Measurements from ENCODE around the gene SUGCT. TPM values are rescaled to one million over a fixed set of nuclear protein-coding genes. Genes with fewer than 3 reads are reported as not detected.

SUGCT gene
- total RNA-seq, 1 experiment from 2014 or later = 6.6 TPM

DNA sequence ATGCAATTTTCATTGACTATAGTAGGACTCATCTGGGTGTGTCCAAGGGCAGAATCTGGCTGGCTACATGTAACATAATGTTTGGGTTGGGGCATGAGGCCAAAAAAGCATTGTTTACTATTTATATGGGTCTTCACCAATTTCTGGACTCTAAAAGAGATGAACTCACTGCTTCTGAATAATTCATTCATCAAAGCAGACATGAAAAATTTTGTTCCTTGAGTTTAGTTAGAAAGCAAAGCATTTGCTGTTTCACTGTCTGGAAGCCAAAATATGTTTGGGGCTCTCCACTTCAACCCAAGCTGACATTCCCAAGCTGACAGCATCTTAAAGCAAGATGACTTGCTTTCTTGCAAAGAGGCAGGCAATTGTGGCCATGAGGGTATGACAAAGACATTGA, 670.6 kb downstream of the SUGCT start:
- DNase-seq (ENCODE audit: low read depth) = no peak

DNA sequence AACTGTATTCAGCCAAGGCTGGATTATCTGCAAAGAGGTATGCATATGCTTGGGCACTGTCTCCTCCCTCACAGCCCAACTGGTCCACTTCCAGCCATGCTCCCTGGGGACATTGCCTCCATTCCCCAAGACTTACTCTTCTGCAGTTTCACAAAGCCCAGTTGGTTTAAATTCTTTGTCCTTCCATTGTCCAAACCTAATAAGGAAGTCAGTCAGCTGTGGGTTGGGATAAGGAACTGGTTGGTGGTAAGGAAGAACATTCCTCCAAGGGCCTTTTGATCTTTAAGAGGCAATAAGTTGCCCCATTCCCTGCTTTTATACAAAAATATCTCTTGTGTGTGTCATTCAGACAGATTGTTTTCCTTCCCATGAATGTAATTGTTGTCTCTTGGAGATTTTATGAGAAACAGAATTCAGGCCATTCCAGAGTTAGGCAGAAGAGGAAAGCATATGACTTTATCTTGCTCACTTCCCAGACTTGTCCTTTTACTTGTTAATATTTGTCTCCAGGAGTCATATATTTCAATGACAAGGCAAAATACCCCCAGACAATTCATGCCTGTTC, 673.7 kb downstream of the SUGCT start:
- DNase-seq (ENCODE audit: low read depth) = peak; percentile 74

- no peak for DNase-seq (ENCODE audit: low read depth)
These were observed 675.5 kb downstream of the SUGCT start for GRCh38 chr7:40810274-40810673.

DNA sequence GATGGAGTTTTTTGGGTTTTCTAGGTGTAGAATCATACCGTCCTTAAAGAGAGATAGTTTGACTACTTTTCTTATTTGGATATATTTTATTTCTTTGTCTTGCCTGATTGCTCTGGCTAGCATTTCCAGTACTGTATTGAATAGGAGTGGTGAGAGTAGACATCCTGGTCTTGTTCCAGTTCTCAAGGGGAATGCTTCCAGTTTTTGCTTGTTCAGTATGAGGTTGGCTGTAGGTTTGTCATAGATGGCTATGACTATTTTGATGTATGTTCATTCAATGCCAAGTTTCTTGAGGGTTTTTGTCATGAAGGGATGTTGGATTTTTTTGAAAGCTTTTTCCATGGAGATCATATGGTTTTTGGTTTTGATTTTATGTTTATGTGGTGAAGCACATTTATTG, 676.9 kb downstream of the SUGCT start:
- DNase-seq (ENCODE audit: low read depth) = no peak

DNA sequence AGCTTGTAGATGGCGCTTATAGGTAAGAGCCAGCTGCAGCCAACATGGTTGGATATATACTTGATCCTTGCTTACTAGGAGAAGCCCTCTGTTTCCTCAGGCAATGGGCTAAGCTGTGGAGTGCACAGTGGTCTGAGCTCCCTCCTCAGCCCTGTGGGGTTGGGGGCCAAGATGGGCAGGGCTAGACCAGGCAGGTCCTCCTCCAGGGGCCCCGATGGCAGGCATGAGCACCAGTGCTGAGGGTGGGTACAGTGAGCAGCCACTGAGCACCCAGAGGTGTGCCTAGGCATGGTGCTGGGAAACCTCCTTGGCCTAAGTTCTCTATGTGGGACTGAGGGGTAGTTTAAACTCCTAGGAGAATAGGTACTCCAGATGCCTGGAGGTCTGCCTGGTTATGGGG, 680.2 kb downstream of the SUGCT start:
- no peak for DNase-seq (ENCODE audit: low read depth)

- DNase-seq (ENCODE audit: low read depth) = peak; percentile 72
These were observed 680.7 kb downstream of the SUGCT start for GRCh38 chr7:40815512-40815911.

DNA sequence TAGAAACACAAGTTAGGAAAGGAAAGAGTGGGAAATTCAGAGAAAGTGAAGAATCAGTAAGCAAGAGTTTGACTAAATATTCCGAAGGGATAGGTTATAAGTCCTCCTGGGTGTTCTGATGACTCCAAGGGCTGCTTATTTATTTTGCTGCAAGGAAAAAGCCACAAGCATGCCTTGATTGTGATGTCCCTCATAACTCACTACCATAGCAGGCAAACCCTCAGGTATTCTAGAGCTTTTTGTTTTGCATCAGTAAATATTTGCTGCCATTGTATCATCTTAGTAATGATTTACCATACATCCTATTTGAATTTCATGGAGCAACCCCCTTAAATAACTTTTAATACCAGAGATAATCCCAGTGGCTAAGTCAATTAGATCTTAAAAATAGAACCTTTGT, 688.1 kb downstream of the SUGCT start:
- DNase-seq (ENCODE audit: low read depth) = no peak

GRCh38 chr7:40824461-40824860, 689.7 kb downstream of the SUGCT start:
- DNase-seq (ENCODE audit: low read depth) = no peak

GRCh38 chr7:40826411-40827221, 691.8 kb downstream of the SUGCT start:
- DNase-seq (ENCODE audit: low read depth) = no peak

DNA sequence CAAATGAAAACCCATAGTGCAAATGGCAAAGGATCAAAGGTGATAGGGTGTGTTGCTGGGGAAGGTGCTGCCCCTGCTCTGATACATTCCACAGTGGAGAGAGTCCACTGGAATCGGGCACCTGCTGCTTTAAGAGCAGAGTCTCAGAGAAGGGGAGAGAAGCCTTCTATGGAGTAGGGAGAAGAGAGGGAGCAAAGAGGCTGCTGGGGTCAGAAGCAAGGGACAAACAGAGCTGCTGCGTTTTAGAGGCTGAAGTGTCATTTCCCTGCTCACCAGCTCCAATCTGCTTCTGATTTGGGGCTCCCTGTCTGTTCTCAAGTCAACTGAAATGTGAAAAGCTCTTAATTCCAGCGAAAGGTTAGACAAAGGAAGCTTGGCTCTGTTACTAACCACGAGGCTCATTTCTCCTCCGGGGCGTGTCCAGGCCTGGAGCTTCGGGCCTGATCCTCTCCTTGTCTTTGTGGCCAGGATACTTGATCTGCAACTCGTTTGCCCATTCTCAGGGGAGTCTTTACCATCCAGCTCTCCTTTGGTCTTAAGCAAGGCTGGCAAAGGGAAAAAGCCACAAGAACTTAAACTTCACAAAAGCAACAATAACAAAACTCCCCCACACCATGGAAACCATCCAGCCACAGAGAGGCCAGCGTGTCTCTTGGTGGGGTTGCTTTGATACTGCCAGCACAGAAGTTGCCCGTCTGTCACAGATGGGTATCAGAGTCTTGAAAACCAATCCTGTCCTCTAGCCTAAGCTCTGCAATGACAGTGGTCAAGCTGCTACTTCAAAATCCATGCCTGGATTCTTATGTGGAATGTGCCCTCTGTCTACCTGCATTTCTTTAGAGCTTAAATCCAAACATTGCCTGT, 692.6 kb downstream of the SUGCT start:
- DNase-seq (ENCODE audit: low read depth) = peak; percentile 26

DNA sequence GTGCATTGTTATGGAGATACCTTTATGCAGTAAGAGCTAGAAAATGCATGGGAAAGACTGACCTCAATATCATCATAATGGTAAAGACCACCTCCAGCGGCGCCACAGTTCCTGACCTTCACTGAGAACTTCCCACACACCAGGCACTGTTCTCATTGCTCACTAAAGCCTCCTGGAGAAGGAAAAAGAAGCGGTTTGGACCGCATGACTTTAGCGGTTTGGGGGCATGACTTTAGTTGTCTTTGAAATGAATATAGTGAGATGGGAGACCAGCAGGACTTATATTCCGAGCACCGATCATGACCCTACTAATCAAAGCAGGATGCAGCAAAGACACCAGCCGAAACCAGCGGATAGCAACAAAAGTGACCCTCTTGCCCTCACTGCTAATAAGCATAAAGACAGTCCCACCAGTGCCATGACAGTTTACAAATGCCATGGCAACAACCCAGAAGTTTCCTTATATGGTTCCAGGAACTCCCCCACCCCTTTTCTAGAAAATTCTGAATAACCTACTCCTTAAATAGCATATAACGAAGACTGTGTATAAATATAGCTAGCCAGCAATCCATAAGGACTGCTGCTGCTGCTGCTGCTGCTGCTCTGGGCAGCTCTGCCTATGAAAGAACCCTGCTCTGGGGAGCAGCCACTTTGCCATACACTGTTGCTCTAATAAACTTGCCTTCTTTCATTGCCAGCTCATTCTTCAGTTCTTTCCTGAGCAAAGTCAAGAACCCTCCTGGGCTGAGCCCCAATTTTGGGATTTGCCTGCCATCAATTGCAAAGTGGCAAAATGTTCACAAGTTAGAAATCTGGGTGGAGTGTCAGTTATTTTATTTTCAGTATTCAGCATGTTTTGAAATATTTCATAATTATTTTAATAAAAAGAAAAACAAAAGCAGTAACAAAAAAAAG, 694.1 kb downstream of the SUGCT start:
- no peak for DNase-seq (ENCODE audit: low read depth)

GRCh38 chr7:40833191-40833887, 698.5 kb downstream of the SUGCT start:
- DNase-seq (ENCODE audit: low read depth) = no peak

DNA sequence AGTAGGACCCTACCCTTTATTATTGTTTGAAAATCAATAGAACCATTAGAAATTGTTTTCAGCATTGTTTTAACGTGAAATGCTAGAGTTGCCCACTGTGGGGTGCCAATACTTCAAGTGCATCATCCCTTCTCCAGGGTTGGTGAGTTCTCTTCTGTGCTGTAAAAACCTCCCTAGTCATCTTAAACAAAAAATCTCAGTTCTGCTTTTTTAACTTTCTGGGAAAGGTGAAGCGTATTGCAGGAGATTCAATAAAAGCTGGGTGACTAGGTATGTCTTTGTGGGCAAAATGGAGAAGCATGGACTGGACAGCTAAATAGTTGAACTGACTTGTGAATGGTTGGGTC, 699.1 kb downstream of the SUGCT start:
- DNase-seq (ENCODE audit: low read depth) = no peak

- DNase-seq (ENCODE audit: low read depth) = peak; percentile 40
These were observed 701.4 kb downstream of the SUGCT start for GRCh38 chr7:40836218-40836617.

DNA sequence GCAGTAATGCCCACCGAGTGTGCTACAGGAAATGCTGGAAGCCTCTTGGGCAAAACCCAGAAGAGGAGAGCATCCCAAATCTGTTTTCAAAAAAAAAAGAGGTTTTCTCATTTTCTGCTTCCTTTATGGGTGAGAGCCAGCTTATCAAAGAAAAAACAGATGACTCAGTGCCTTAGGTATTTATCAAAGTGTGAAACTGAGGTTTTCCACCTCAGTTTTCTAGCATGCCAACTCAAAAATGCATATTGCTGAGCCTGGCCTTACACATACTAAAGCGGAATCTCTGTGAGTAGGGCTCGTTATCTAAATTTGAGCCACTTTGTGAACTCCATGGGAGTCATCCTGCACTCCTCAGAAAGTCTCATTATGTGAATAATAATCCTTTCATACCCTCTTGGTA, 705.1 kb downstream of the SUGCT start:
- DNase-seq (ENCODE audit: low read depth) = peak; percentile 75

DNA sequence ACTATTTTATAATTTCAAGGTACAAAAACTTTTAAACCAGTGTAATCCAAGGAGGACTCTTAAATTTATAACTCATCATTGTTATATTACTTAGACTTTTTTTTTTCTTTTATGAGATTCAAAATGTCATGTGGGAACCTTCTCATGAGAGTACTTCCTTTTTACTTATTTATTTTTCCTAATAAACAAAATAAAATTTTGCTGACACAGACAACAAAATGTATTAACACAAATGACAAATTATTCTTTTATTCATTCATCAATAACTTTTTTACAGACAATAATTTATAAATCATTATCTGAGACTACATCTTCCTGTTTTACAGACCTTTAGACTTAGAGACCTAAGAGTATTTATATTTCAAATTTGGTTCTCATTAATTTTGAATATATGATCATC, 706.2 kb downstream of the SUGCT start:
- no peak for DNase-seq (ENCODE audit: low read depth)

- DNase-seq (ENCODE audit: low read depth) = no peak
These were observed 707.8 kb downstream of the SUGCT start for GRCh38 chr7:40842641-40843040.

GRCh38 chr7:40843338-40843985, 708.7 kb downstream of the SUGCT start:
- DNase-seq (ENCODE audit: low read depth) = peak; percentile 29

- no peak for DNase-seq (ENCODE audit: low read depth)
These were observed 711.1 kb downstream of the SUGCT start for GRCh38 chr7:40845943-40846342.

- no peak for DNase-seq (ENCODE audit: low read depth)
These were observed 713.1 kb downstream of the SUGCT start for GRCh38 chr7:40847921-40848320.
